Astrocyte (in vitro differentiated cells and primary cell): ENCODE data around the gene ADAMTSL5. TPM values are rescaled to one million over a fixed set of nuclear protein-coding genes. Genes with fewer than 3 reads are reported as not detected.

Experiments used
- DNase-seq: peaks from one replicate; pipeline ENCODE4 v3.0.0-alpha.2; 2010; ENCODE audit warnings: low read depth
- FAIRE-seq: peaks from 2 replicates; lab custom pipeline; 2011; peaks lifted over from hg19 to GRCh38; lab: Jason Lieb, UNC
- H2AFZ ChIP-seq: 2 replicates; pipeline ENCODE4 v1.6.0; 2012; ENCODE audit warnings: low read depth, low read length, inconsistent platforms
- H3K27ac ChIP-seq: 2 replicates; pipeline ENCODE4 v1.5.1; 2011; ENCODE audit warnings: low read depth, low read length, inconsistent platforms
- H3K27me3 ChIP-seq: 2 replicates; pipeline ENCODE4 v1.6.0; 2011; ENCODE audit warnings: low read length, inconsistent platforms; ENCODE audit not compliant: insufficient read depth
- H3K36me3 ChIP-seq: 2 replicates; pipeline ENCODE4 v1.5.1; 2011; ENCODE audit warnings: low read length, inconsistent platforms; ENCODE audit not compliant: insufficient read depth
- H3K4me1 ChIP-seq: 2 replicates; pipeline ENCODE4 v1.5.1; 2011; ENCODE audit warnings: low read length, inconsistent platforms; ENCODE audit not compliant: insufficient read depth
- H3K4me2 ChIP-seq: 2 replicates; pipeline ENCODE4 v1.6.0; 2012; ENCODE audit warnings: low read length, inconsistent platforms
- H3K4me3 ChIP-seq: 2 replicates; pipeline ENCODE4 v1.5.1; 2011; ENCODE audit warnings: low read depth, mild to moderate bottlenecking, low read length, inconsistent platforms; ENCODE audit not compliant: insufficient read depth
- H3K79me2 ChIP-seq: 2 replicates; pipeline ENCODE4 v1.6.0; 2012; ENCODE audit warnings: mild to moderate bottlenecking, low read length, inconsistent platforms; ENCODE audit not compliant: insufficient read depth
- H3K9ac ChIP-seq: 2 replicates; pipeline ENCODE4 v1.6.0; 2012; ENCODE audit warnings: mild to moderate bottlenecking, low read length, inconsistent platforms
- H3K9me3 ChIP-seq: 2 replicates; pipeline ENCODE4 v1.5.1; 2012; ENCODE audit warnings: low read depth, mild to moderate bottlenecking, low read length, inconsistent platforms; ENCODE audit not compliant: insufficient read depth
- H4K20me1 ChIP-seq: 2 replicates; pipeline ENCODE4 v1.6.0; 2012; ENCODE audit warnings: low read length, inconsistent platforms; ENCODE audit not compliant: insufficient read depth
- H3K27ac Mint-ChIP-seq: one replicate; pipeline ENCODE4 v1.8.0; 2021; ENCODE audit warnings: mild to moderate bottlenecking, mixed read lengths; ENCODE audit not compliant: unreplicated experiment
- H3K27me3 Mint-ChIP-seq: one replicate; pipeline ENCODE4 v1.8.0; 2021; ENCODE audit warnings: low read depth, mixed read lengths; ENCODE audit not compliant: unreplicated experiment
- H3K36me3 Mint-ChIP-seq: one replicate; pipeline ENCODE4 v1.8.0; 2021; ENCODE audit warnings: low read depth, mixed read lengths; ENCODE audit not compliant: unreplicated experiment
- H3K4me1 Mint-ChIP-seq: one replicate; pipeline ENCODE4 v1.8.0; 2021; ENCODE audit warnings: low read depth, mixed read lengths; ENCODE audit not compliant: unreplicated experiment
- H3K4me3 Mint-ChIP-seq: one replicate; pipeline ENCODE4 v1.8.0; 2021; ENCODE audit warnings: mild to moderate bottlenecking, moderate library complexity, mixed read lengths; ENCODE audit not compliant: unreplicated experiment
- H3K9me3 Mint-ChIP-seq: one replicate; pipeline ENCODE4 v1.8.0; 2021; ENCODE audit warnings: mild to moderate bottlenecking, mixed read lengths; ENCODE audit not compliant: unreplicated experiment
- CTCF ChIP-seq: IDR thresholded peaks from 2 replicates; pipeline ENCODE4 v1.5.1; 2011; ENCODE audit warnings: low read depth, mild to moderate bottlenecking, inconsistent platforms, low read length, moderate library complexity; ENCODE audit not compliant: insufficient read depth
- EZH2 ChIP-seq: IDR thresholded peaks from 2 replicates; pipeline ENCODE4 v1.6.1; 2012; ENCODE audit warnings: mild to moderate bottlenecking, low read length, inconsistent platforms; ENCODE audit not compliant: insufficient read depth
- total RNA-seq: library from RNA; stranded (reverse); gene quantifications from 2 replicates; pipeline ENCODE4 v1.2.1, GENCODE V29; 2021

ADAMTSL5 gene
- total RNA-seq, 1 donor from 2014 or later: 5.5 TPM

GRCh38 chr19:1482361-1483130, 30.3 kb downstream of the ADAMTSL5 start:
- DNase-seq (no peak), FAIRE-seq (no peak)

GRCh38 chr19:1481893-1482360, 30.9 kb downstream of the ADAMTSL5 start:
- Histone ChIP-seq H3K27me3 (no peaks in the 10 kb centered on the region), H3K9ac (no peak overlapping the region), H3K79me2 (peaks cover 20% of the 10 kb centered on the region), H3K36me3 (no peaks in the 10 kb centered on the region), H3K4me1 (no peaks in the 10 kb centered on the region), H2AFZ (no peak overlapping the region), H3K27ac (no peak overlapping the region), H3K4me2 (no peak overlapping the region), H4K20me1 (peaks cover 6% of the 10 kb centered on the region), H3K9me3 (no peaks in the 10 kb centered on the region), H3K4me3 (no peak overlapping the region)
- Mint-ChIP-seq H3K4me3 (no peak overlapping the region), H3K27ac (no peak overlapping the region), H3K4me1 (peaks cover 4% of the 10 kb centered on the region), H3K9me3 (no peaks in the 10 kb centered on the region), H3K36me3 (no peaks in the 10 kb centered on the region), H3K27me3 (no peaks in the 10 kb centered on the region)
- no peak for DNase-seq
- no peak for FAIRE-seq
- TF ChIP-seq EZH2 (no peak), CTCF (no peak)

More at GRCh38 chr19:1482361-1483130, 30.3 kb downstream of the ADAMTSL5 start:
- no peak overlapping the region for H3K9ac ChIP-seq
- H4K20me1 ChIP-seq: peaks cover under 1% of the 10 kb centered on the region
- H3K79me2 ChIP-seq: peaks cover 15% of the 10 kb centered on the region
- H3K4me1 ChIP-seq: no peaks in the 10 kb centered on the region
- Mint-ChIP-seq H3K4me1 (no peaks in the 10 kb centered on the region), H3K9me3 (no peaks in the 10 kb centered on the region), H3K4me3 (no peak overlapping the region), H3K27me3 (no peaks in the 10 kb centered on the region), H3K36me3 (no peaks in the 10 kb centered on the region), H3K27ac (no peak overlapping the region)
- H3K27ac ChIP-seq: no peak overlapping the region
- H3K4me3 ChIP-seq: no peak overlapping the region
- no peaks in the 10 kb centered on the region for H3K27me3 ChIP-seq
- no peaks in the 10 kb centered on the region for H3K36me3 ChIP-seq
- no peak overlapping the region for H3K4me2 ChIP-seq
- H3K9me3 ChIP-seq: no peaks in the 10 kb centered on the region
- H2AFZ ChIP-seq: no peak overlapping the region
- TF ChIP-seq EZH2 (no peak), CTCF (no peak)
